Liver (tissue), 9 donors: Measurements from ENCODE around the gene MKNK1. TPM values are rescaled to one million over a fixed set of nuclear protein-coding genes. Genes with fewer than 3 reads are reported as not detected.

Experiments
- DNase-seq: peaks from one replicate; pipeline ENCODE4 v3.0.0-alpha.2; 2017; ENCODE audit warnings: low spot score
- H3K27ac ChIP-seq, 2 donors: one replicate each; pipeline ENCODE4 v1.7.0; 2013; ENCODE audit warnings: inconsistent platforms in 2 of 2, low read length in 2 of 2, control low read depth in 1 of 2, low read depth in 1 of 2, mild to moderate bottlenecking in 1 of 2
- H3K27me3 ChIP-seq, 4 donors: one replicate each; pipeline versions ENCODE4 v1.6.1 to v1.7.0; 2013; ENCODE audit warnings: low read length in 3 of 4, inconsistent platforms in 1 of 4, mild to moderate bottlenecking in 1 of 4, moderate library complexity in 1 of 4; ENCODE audit not compliant: control insufficient read depth in 4 of 4, insufficient read depth in 4 of 4
- H3K36me3 ChIP-seq, 4 donors: one replicate each; pipeline versions ENCODE4 v1.6.1 to v1.7.0; 2013; ENCODE audit warnings: low read length in 3 of 4, mild to moderate bottlenecking in 3 of 4, low read depth in 1 of 4, moderate library complexity in 1 of 4; ENCODE audit not compliant: control insufficient read depth in 4 of 4, insufficient read depth in 3 of 4
- H3K4me1 ChIP-seq, 4 donors: one replicate each; pipeline versions ENCODE4 v1.6.1 to v1.7.0; 2013; ENCODE audit warnings: low read length in 3 of 4, mild to moderate bottlenecking in 3 of 4, moderate library complexity in 1 of 4; ENCODE audit not compliant: control insufficient read depth in 4 of 4, insufficient read depth in 4 of 4
- H3K4me3 ChIP-seq, 3 donors: one replicate each; pipeline versions ENCODE4 v1.6.1 to v1.7.0; 2013; ENCODE audit warnings: low read length in 3 of 3, control low read depth in 1 of 3, low read depth in 1 of 3, mild to moderate bottlenecking in 1 of 3
- H3K9ac ChIP-seq, 2 donors: one replicate each; pipeline ENCODE4 v1.7.0; 2013; ENCODE audit warnings: low read length in 2 of 2, mild to moderate bottlenecking in 2 of 2, moderate library complexity in 2 of 2, control low read depth in 1 of 2, low read depth in 1 of 2
- H3K9me3 ChIP-seq, 4 donors: one replicate each; pipeline versions ENCODE4 v1.6.1 to v1.7.0; 2013; ENCODE audit warnings: low read length in 3 of 4; ENCODE audit not compliant: control insufficient read depth in 4 of 4
- ATF3 ChIP-seq: IDR thresholded peaks from 2 replicates; pipeline ENCODE4 v1.6.1; 2016; ENCODE audit warnings: antibody characterized with exemption
- FOXA1 ChIP-seq: IDR thresholded peaks from 2 replicates; pipeline ENCODE4 v1.6.1; 2016; ENCODE audit warnings: antibody characterized with exemption
- FOXA2 ChIP-seq: IDR thresholded peaks from 2 replicates; pipeline ENCODE4 v1.6.1; 2016; ENCODE audit warnings: antibody characterized with exemption
- GABPA ChIP-seq, 2 donors: IDR thresholded peaks in 1 of 2; conservative IDR thresholded peaks in 1 of 2; 2 replicates each; pipeline ENCODE4 v1.6.1; 2016; ENCODE audit warnings: antibody characterized with exemption in 2 of 2, mild to moderate bottlenecking in 1 of 2, moderate library complexity in 1 of 2
- HNF4A ChIP-seq, 2 donors: conservative IDR thresholded peaks; 2 replicates each; pipeline ENCODE4 v1.6.1; 2016; ENCODE audit warnings: antibody characterized with exemption in 2 of 2, mild to moderate bottlenecking in 2 of 2
- HNF4G ChIP-seq: IDR thresholded peaks from 2 replicates; pipeline ENCODE4 v1.6.1; 2016; ENCODE audit warnings: antibody characterized with exemption
- JUND ChIP-seq, 2 donors: IDR thresholded peaks; 2 replicates each; pipeline ENCODE4 v1.6.1; 2016; ENCODE audit warnings: antibody characterized with exemption in 2 of 2
- NR2F2 ChIP-seq: IDR thresholded peaks from 2 replicates; pipeline ENCODE4 v1.6.1; 2016; ENCODE audit warnings: antibody characterized with exemption
- RAD21 ChIP-seq, 2 donors: IDR thresholded peaks; 2 replicates each; pipeline ENCODE4 v1.6.1; 2016; ENCODE audit warnings: antibody characterized with exemption in 2 of 2, mild to moderate bottlenecking in 2 of 2
- RXRA ChIP-seq, 2 donors: IDR thresholded peaks; 2 replicates each; pipeline ENCODE4 v1.6.1; 2017 to 2018; ENCODE audit warnings: antibody characterized with exemption in 2 of 2, mild to moderate bottlenecking in 1 of 2
- SP1 ChIP-seq: IDR thresholded peaks from 2 replicates; pipeline ENCODE4 v1.6.1; 2018; ENCODE audit warnings: antibody characterized with exemption, mild to moderate bottlenecking
- TAF1 ChIP-seq: conservative IDR thresholded peaks from 2 replicates; pipeline ENCODE4 v1.6.1; 2016; ENCODE audit warnings: antibody characterized with exemption, mild to moderate bottlenecking
- WGBS: extraction: QIAGEN DNeasy Blood & Tissue Kit; methylation state at CpG from one replicate; pipeline ENCODE4 v1.1.7; 2013; 5-methylcytosine and 5-hydroxymethylcytosine counted together
- polyA plus RNA-seq, 2 donors: library from polyadenylated mRNA; stranded (reverse) in 1 of 2; unstranded in 1 of 2; fragments of 200-250 nt in 1 of 2; fragments of >200 nt in 1 of 2; fragmentation: Nextera tagmentation in 1 of 2; extraction: Ambion mirVana in 1 of 2; gene quantifications; one replicate each; pipeline versions ENCODE4 v1.2.1 to v1.2.3, GENCODE V29; 2013 to 2015
- total RNA-seq, 2 donors: library from RNA; depleted of rRNA; stranded (reverse); fragments of >200 nt; gene quantifications; one replicate each; pipeline ENCODE4 v1.2.3, GENCODE V29; 2014
- TF ChIP-seq, protein P1 (sequence below): IDR thresholded peaks from 2 replicates; pipeline ENCODE4 v1.6.1; 2016; ENCODE audit warnings: antibody characterized with exemption
- TF ChIP-seq, protein P2 (sequence below): IDR thresholded peaks from 2 replicates; pipeline ENCODE4 v1.6.1; 2016; ENCODE audit warnings: antibody characterized with exemption, mild to moderate bottlenecking
- TF ChIP-seq, protein P3 (sequence below): IDR thresholded peaks from 2 replicates; pipeline ENCODE4 v1.6.1; 2016; ENCODE audit warnings: antibody characterized with exemption
- donor health status: healthy.
- donor health status: healthy.
- donor health status: healthy.
- donor health status: healthy.
- donor health status: healthy.

MKNK1 gene
- total and polyA plus RNA-seq, 4 donors: 10.2 to 30.8 (median 18.3) TPM

DNA sequence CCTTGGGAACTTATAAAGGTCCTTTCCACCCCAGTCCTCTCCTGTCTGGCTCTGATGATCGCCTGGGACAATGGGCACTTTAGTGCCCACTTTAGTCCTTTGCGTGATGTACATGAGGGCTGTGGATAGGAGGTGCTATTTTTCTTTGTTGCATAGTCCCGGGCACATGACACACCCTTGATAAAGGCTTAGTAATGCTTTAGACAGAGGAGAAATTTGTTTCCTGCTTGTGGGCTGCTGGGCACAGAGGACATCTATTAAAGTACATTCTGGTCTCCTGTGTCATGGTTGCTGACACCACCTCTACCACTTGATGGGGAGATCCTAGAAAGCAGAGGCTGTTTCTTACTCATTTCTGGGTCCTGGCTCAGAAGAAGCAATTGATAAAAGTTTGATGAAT, 47.2 kb downstream of the MKNK1 start:
- 77% methylated on average over 3 of the region's 3 CpGs for WGBS
- Histone ChIP-seq H3K27me3 (no peaks in the 10 kb centered on the region), H3K9ac (no peak overlapping the region), H3K9me3 (no peaks in the 10 kb centered on the region), H3K27ac (no peak overlapping the region), H3K4me1 (no peaks in the 10 kb centered on the region), H3K36me3 (peaks cover 0 to 43% (median 17%) of the 10 kb centered on the region in 4 donors), H3K4me3 (no peak overlapping the region)
- no peak for DNase-seq
- TF ChIP-seq HNF4G: no peak
- no peak for TF ChIP-seq JUND (IDR thresholded peaks at IDR 0.05)
- TF ChIP-seq TAF1: no peak
- no peak for TF ChIP-seq FOXA2
- TF ChIP-seq SP1: no peak

DNA sequence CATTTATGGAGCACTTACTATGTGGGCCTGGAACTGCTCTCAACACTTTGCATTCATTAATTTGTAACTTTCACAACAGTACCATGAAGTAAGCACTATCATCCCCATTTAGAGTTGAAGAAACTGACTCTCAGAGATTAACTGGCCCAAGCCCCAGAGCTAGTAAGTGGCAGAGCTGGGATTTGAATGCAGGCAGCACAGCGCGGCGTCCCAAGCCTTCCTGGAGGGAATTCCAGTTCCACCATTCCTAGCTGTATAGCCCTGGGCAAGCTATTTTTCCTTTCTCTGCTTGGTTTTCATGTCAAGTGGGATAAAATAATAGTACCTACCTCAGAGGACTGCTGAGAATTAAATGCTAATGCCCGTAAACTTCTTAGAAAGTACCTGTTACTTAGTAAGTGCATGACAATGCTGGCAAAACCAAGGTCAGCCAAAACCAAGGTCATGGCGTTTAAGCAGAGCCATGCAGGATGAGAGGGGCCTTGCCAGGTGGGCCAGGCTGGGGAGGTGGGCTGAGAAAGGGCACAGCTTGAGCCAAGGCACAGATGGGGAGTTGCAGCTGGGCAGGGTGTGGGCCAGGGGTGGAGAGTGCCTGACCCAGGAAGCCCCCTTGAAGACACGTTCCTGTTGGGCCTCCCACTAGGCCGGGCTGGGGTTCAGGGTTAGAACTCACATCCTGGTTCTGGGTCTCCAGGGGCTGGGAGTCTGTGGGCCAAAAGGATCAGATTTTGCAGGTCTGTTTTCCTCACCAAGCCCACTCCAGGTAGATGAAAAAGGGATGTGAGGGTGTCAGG, 48.0 kb downstream of the MKNK1 start:
- DNase-seq: no peak
- Histone ChIP-seq H3K27me3 (no peaks in the 10 kb centered on the region), H3K9me3 (no peaks in the 10 kb centered on the region), H3K9ac (no peak overlapping the region), H3K36me3 (peaks cover 0 to 35% (median 12%) of the 10 kb centered on the region in 4 donors), H3K4me3 (no peak overlapping the region), H3K27ac (no peak overlapping the region), H3K4me1 (no peaks in the 10 kb centered on the region)
- WGBS: 78% methylated on average over 7 of the region's 7 CpGs
- TF ChIP-seq, protein P1, sequence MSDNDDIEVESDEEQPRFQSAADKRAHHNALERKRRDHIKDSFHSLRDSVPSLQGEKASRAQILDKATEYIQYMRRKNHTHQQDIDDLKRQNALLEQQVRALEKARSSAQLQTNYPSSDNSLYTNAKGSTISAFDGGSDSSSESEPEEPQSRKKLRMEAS: no peak
- TF ChIP-seq RXRA (IDR thresholded peaks at IDR 0.05) (no peak), NR2F2 (no peak), GABPA (IDR thresholded peaks at IDR 0.05 in 1 of 2, conservative IDR thresholded peaks at IDR 0.05 in 1 of 2) (no peak), JUND (IDR thresholded peaks at IDR 0.05) (no peak), TAF1 (no peak), RAD21 (IDR thresholded peaks at IDR 0.05) (no peak), HNF4G (no peak), HNF4A (conservative IDR thresholded peaks at IDR 0.05) (no peak), ATF3 (no peak), FOXA1 (no peak)
- TF ChIP-seq, protein P2, sequence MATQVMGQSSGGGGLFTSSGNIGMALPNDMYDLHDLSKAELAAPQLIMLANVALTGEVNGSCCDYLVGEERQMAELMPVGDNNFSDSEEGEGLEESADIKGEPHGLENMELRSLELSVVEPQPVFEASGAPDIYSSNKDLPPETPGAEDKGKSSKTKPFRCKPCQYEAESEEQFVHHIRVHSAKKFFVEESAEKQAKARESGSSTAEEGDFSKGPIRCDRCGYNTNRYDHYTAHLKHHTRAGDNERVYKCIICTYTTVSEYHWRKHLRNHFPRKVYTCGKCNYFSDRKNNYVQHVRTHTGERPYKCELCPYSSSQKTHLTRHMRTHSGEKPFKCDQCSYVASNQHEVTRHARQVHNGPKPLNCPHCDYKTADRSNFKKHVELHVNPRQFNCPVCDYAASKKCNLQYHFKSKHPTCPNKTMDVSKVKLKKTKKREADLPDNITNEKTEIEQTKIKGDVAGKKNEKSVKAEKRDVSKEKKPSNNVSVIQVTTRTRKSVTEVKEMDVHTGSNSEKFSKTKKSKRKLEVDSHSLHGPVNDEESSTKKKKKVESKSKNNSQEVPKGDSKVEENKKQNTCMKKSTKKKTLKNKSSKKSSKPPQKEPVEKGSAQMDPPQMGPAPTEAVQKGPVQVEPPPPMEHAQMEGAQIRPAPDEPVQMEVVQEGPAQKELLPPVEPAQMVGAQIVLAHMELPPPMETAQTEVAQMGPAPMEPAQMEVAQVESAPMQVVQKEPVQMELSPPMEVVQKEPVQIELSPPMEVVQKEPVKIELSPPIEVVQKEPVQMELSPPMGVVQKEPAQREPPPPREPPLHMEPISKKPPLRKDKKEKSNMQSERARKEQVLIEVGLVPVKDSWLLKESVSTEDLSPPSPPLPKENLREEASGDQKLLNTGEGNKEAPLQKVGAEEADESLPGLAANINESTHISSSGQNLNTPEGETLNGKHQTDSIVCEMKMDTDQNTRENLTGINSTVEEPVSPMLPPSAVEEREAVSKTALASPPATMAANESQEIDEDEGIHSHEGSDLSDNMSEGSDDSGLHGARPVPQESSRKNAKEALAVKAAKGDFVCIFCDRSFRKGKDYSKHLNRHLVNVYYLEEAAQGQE: no peak
- TF ChIP-seq, protein P3, sequence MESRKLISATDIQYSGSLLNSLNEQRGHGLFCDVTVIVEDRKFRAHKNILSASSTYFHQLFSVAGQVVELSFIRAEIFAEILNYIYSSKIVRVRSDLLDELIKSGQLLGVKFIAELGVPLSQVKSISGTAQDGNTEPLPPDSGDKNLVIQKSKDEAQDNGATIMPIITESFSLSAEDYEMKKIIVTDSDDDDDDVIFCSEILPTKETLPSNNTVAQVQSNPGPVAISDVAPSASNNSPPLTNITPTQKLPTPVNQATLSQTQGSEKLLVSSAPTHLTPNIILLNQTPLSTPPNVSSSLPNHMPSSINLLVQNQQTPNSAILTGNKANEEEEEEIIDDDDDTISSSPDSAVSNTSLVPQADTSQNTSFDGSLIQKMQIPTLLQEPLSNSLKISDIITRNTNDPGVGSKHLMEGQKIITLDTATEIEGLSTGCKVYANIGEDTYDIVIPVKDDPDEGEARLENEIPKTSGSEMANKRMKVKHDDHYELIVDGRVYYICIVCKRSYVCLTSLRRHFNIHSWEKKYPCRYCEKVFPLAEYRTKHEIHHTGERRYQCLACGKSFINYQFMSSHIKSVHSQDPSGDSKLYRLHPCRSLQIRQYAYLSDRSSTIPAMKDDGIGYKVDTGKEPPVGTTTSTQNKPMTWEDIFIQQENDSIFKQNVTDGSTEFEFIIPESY: no peak
